ENCODE data around the gene SYT8. TPM values are rescaled to one million over a fixed set of nuclear protein-coding genes. Genes with fewer than 3 reads are reported as not detected.
"Not testable (repeated sequence)": the region's sequence is repeated elsewhere in the genome, so short reads cannot be mapped to it uniquely, and the experiment has no call there.

SYT8 gene
- total and polyA plus RNA-seq, 11 donors: 0.08 TPM; not detected in 10

- Histone ChIP-seq H3K4me1 (peaks cover 0 to under 1% (median 0%) of the 10 kb centered on the region in 12 donors), H3K27me3 (peaks cover 0 to 29% (median 5%) of the 10 kb centered on the region in 9 donors), H3K36me3 (no peaks in the 10 kb centered on the region), H3K9me3 (peaks cover 0 to 2% (median 0%) of the 10 kb centered on the region in 12 donors), H3K27ac (no peak overlapping the region), H3K4me3 (no peak overlapping the region)
- no peak for TF ChIP-seq POLR2A (IDR thresholded peaks at IDR 0.05)
- TF ChIP-seq CTCF (IDR thresholded peaks at IDR 0.05): no peak
- no peak for DNase-seq
- 84 to 88% (median 86%) methylated on average over 14 of the region's 14 CpGs for WGBS, 4 donors
- ATAC-seq: no peak
- intact Hi-C loops (cut with DNase I): loop anchor here in 1 of 10 donors (10.0 kb wide), 1 partner anchor 473 kb away; no protein-coding TSS in a partner anchor
Observed at GRCh38 chr11:1797391-1798125, 37.2 kb upstream of the SYT8 start.

- Histone ChIP-seq H3K9me3 (no peaks in the 10 kb centered on the region), H3K36me3 (no peaks in the 10 kb centered on the region), H3K27me3 (peaks cover 0 to 44% (median 5%) of the 10 kb centered on the region in 9 donors), H3K4me3 (no peak overlapping the region), H3K27ac (no peak overlapping the region), H3K4me1 (no peaks in the 10 kb centered on the region)
- ATAC-seq (no peak), DNase-seq (no peak)
- 86 to 93% (median 92%) methylated on average over 5 to 20 of the region's 20 CpGs for WGBS, 4 donors
- TF ChIP-seq CTCF (IDR thresholded peaks at IDR 0.05) (no peak), POLR2A (IDR thresholded peaks at IDR 0.05) (no peak)
- intact Hi-C loops (cut with DNase I): loop anchor here in 1 of 10 donors (10.0 kb wide), 1 partner anchor 88 kb away; no protein-coding TSS in a partner anchor
Observed at GRCh38 chr11:1803246-1803645, 31.5 kb upstream of the SYT8 start.

- ATAC-seq, H3K9me3 ChIP-seq: not testable (repeated sequence)
- WGBS, 4 donors: 88 to 97% (median 92%) methylated on average over 27 to 35 of the region's 42 CpGs
Observed at GRCh38 chr11:1803835-1804519, 30.8 kb upstream of the SYT8 start.

GRCh38 chr11:1805525-1805924, 29.3 kb upstream of the SYT8 start:
- ATAC-seq (no peak), DNase-seq (no peak)
- Histone ChIP-seq H3K9me3 (no peaks in the 10 kb centered on the region), H3K4me1 (peaks cover 0 to 4% (median 0%) of the 10 kb centered on the region in 12 donors), H3K27me3 (peaks cover 0 to 48% (median 4%) of the 10 kb centered on the region in 9 donors), H3K27ac (no peak overlapping the region), H3K36me3 (no peaks in the 10 kb centered on the region), H3K4me3 (no peak overlapping the region)
- intact Hi-C loops (cut with DNase I): loop anchor here in 2 of 10 donors (5.0 to 10.0 kb wide), 2 partner anchors 91 to 98 kb away; no protein-coding TSS in a partner anchor
- TF ChIP-seq POLR2A (IDR thresholded peaks at IDR 0.05) (no peak), CTCF (IDR thresholded peaks at IDR 0.05) (no peak)
- WGBS, 4 donors: 77 to 84% (median 82%) methylated on average over 15 of the region's 15 CpGs

More at GRCh38 chr11:1803835-1804519, 30.8 kb upstream of the SYT8 start:
- H3K36me3 ChIP-seq, H3K4me3 ChIP-seq, H3K4me1 ChIP-seq, H3K27ac ChIP-seq, DNase-seq: not testable (repeated sequence)
- H3K27me3 ChIP-seq: peaks cover 0 to 44% (median 4%) of the 10 kb centered on the region in 9 donors
- intact Hi-C loops (cut with DNase I): loop anchor here in 1 of 10 donors (10.0 kb wide), 1 partner anchor 89 kb away; no protein-coding TSS in a partner anchor
